A549 treated with RU486 at 1 μM for 4 hours (cell line): ENCODE data around the gene CDC37L1. TPM values are rescaled to one million over a fixed set of nuclear protein-coding genes. Genes with fewer than 3 reads are reported as not detected.

Source experiments
- total RNA-seq: library from RNA; stranded (reverse); fragments of 200-300 nt; extraction: Qiagen RNA extraction; gene quantifications from 5 replicates; pipeline ENCODE4 v1.2.3, GENCODE V29; 2022; ENCODE audit warnings: low read depth

CDC37L1 gene
- 7.3 to 14.2 TPM (median 13.8 TPM) in 5 replicates for total RNA-seq

DNA sequence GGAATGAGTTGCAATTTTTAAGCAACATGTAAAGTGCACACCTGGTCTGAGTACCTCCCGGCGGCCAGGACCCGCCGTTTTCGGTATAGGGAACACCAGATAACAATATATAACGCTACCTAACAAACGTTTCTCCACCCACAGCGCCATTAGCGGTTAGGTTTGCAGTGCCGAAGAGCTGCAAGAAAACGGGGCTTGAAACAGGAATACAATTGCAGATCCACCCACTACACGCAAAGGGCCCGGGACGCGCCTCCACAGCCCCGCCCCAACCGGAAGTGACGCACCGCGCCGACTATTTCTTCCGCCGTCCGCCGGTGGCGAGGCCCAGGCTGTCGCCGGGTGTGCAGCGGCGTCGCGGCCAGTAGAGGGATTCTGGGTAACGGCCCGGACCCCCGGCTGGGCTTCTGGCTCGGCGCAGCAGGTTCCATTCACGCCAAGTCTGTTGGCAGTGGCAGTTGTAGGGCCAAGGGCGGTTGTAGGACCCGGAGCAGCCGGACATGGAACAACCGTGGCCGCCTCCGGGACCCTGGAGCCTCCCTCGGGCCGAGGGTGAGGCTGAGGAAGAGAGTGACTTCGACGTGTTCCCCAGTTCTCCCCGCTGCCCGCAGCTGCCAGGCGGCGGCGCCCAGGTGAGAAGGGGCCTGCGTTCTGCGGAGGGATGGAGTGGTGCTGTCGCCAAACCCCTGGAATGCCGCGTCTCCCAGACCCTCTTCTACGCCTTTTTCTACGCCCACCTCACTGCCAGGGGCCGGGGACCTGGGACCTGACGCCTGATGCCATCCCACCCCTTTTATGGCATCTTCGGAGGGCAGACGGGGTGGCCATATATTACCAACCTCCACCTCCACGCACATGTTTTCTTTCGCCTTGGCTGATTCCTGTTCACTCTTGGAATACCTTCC lies at the start of gene CDC37L1:
Gene CDC37L1 (plus strand): TSS at position 302 of the 905 bp plus-strand sequence. CDS start 199 bp downstream, at position 501.

GRCh38 chr9:4662108-4662988 lies 17.0 kb upstream of the CDC37L1 start, which contains the start of gene PLPP6:
Gene PLPP6 (plus strand): TSS chr9:4662294. CDS start chr9:4662376, 82 bp downstream.

GRCh38 chr9:4666042-4666699 lies 13.2 kb upstream of the CDC37L1 start, which contains the start of gene SPATA6L:
Gene SPATA6L (minus strand): TSS chr9:4666480. CDS start chr9:4666250, 230 bp downstream.

DNA sequence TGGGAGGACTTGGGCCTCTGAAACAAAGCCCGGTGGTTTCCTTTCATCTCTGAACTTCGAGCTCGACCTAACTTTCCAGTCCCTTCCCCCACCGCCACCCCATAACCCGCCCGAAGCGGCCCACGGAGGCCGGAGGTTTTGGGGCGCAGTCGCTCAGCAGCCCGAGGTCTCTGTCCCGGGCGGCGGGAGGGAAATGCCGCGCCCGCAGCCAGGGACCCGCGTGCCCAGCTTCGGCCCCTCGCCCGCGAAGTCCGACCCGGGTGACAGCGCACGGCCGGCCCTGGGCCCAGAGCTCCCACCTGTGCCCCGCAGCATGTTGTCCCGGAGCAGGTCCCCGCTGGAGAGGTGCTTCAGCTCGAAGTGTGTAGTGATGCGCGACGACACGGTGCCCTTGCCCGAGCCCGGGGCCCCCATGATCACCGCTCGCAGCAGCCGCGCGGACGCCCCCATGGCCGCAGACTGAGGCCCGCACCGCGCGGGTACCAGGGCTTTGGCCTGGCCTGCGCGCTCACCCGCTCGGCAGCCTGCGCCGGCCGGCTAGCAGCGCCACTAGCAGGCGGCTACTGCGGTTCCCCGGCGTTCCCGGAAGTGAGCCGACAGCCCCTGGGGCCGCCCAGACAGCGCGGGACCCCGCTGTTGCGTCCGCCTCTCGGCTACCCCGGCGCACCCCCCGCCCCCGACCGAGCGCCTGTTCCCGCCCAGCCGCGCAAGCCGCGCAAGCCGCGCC lies 61.4 kb downstream of the CDC37L1 start, which contains the start of gene AK3:
Gene AK3 (minus strand): TSS at position 565 of the 727 bp plus-strand sequence. CDS start 115 bp downstream, at position 450.

Other genes starting within 250 kb of the CDC37L1 start
- gene SLC1A1, start 189.1 kb upstream of the CDC37L1 start, total RNA-seq, result 1.0 to 1.7 TPM (median 1.5 TPM) in 5 replicates
- 6.6 to 12.0 TPM (median 10.4 TPM) in 5 replicates for gene PLPP6, start 17.3 kb upstream of the CDC37L1 start, total RNA-seq
- 1.6 to 2.5 TPM (median 2.3 TPM) in 5 replicates for gene SPATA6L, start 13.1 kb upstream of the CDC37L1 start, total RNA-seq
- 42.6 to 62.7 TPM (median 57.6 TPM) in 5 replicates for gene AK3, start 61.6 kb downstream of the CDC37L1 start, total RNA-seq
- gene RCL1, start 113.4 kb downstream of the CDC37L1 start, total RNA-seq, result 39.6 to 50.3 TPM (median 42.5 TPM) in 5 replicates